GM19372 (cell line): Measurements from ENCODE around the gene TSACC.

Experiments
- ATAC-seq: cut with Tn5 transposase; IDR thresholded peaks from one replicate; pipeline ENCODE4 v1.9.1; 2021; ENCODE audit warnings: mild to moderate bottlenecking, low read depth, moderate library complexity; ENCODE audit not compliant: unreplicated experiment

Gene TSACC

DNA sequence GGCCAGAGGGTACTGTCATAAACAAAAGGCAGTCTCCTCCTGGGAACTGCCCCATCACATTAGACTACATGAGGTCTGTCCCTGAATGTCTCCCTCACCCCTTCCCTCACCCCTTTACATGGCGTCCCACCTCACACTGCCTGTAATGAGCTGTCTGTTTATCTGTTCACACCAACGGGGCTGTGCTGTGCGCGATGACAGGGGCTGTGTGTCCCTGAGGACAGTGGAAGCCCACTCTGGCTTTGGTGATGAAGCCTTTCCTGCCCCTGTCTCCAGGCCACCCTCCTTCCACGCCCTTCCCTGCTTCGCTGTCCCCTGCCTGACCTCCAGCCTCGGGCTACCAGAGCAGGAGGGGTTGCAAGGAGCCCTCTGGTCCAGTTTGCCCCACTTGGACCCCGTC, 53.4 kb downstream of the TSACC start:
- ATAC-seq: no peak

GRCh38 chr1:156392452-156392853, 54.1 kb downstream of the TSACC start:
- no peak for ATAC-seq

DNA sequence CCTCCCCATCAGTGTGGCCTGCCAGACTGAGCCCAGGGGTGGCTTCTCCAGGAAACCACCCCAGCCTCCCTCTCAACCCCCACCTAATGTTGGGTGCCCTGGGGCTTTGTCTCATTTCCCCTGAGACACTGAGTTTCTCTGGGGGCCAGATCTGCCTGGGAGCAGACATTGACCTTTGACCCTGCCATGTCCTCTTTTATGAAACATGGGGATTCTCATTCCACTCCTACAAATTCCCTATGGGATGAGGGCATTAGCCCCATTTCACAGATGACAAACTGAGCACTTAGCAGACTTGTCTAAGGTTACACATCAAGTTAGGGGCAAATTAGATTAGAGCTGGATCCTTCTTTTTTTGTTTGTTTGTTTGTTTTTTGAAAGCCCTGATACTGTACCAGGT, 54.8 kb downstream of the TSACC start:
- ATAC-seq: no peak

GRCh38 chr1:156394082-156394481, 55.8 kb downstream of the TSACC start:
- no peak for ATAC-seq

- no peak for ATAC-seq
These were observed 56.6 kb downstream of the TSACC start for GRCh38 chr1:156394835-156395461.
